WTC11 (cell line): ENCODE results near the gene BPGM. TPM values are rescaled to one million over a fixed set of nuclear protein-coding genes. Genes with fewer than 3 reads are reported as not detected.

Source experiments
- ATAC-seq: fragments of 200-7000 bp; cut with Tn5 transposase; 2 replicates; pipeline ENCODE4 v1.10.0; 2021; ENCODE audit warnings: mild to moderate bottlenecking, moderate library complexity
- CTCF ChIA-PET: fragments of 300-600 bp; sonication (Branson Sonifier 250); formaldehyde crosslinking; loops from one replicate; lab custom pipeline; 2021; ENCODE audit warnings: antibody characterized with exemption; lab: Charles Lee
- POLR2A ChIA-PET: fragments of 350-600 bp; sonication (Branson Sonifier 250); formaldehyde crosslinking; loops from one replicate; lab custom pipeline; 2021; ENCODE audit warnings: antibody characterized with exemption; lab: Charles Lee
- DNase-seq: peaks from one replicate; pipeline ENCODE4 v3.0.0; 2021; ENCODE audit warnings: low spot score
- H3K27ac Mint-ChIP-seq: 2 replicates; pipeline ENCODE4 v1.8.0; 2021; ENCODE audit warnings: mixed read lengths
- H3K27me3 Mint-ChIP-seq: 2 replicates; pipeline ENCODE4 v1.8.0; 2021; ENCODE audit warnings: low read depth, mild to moderate bottlenecking, moderate library complexity, mixed read lengths
- H3K36me3 Mint-ChIP-seq: 2 replicates; pipeline ENCODE4 v1.8.0; 2021; ENCODE audit warnings: mixed read lengths
- H3K4me1 Mint-ChIP-seq: 2 replicates; pipeline ENCODE4 v1.8.0; 2022; ENCODE audit warnings: mixed read lengths
- H3K4me3 Mint-ChIP-seq: 2 replicates; pipeline ENCODE4 v1.8.0; 2021; ENCODE audit warnings: mild to moderate bottlenecking, moderate library complexity, mixed read lengths
- H3K9me3 Mint-ChIP-seq: 2 replicates; pipeline ENCODE4 v1.8.0; 2021; ENCODE audit warnings: mixed read lengths
- EMX1 ChIP-seq: fragments of 250-450 bp; sonication (Bioruptor Pico); IDR thresholded peaks from 2 replicates; pipeline ENCODE4 v1.8.0; 2021; ENCODE audit warnings: mild to moderate bottlenecking
- HMGA2 ChIP-seq: fragments of 250-450 bp; sonication (Bioruptor Pico); IDR thresholded peaks from 2 replicates; pipeline ENCODE4 v1.4.0; 2021; ENCODE audit warnings: mild to moderate bottlenecking, moderate library complexity
- IRF2 ChIP-seq: sonication (generic); formaldehyde crosslinking; IDR thresholded peaks from 2 replicates; pipeline ENCODE4 v1.8.0; 2022; ENCODE audit warnings: low read depth, missing genetic modification reagents, borderline replicate concordance
- JAZF1 ChIP-seq: fragments of 250-450 bp; sonication (Bioruptor Pico); IDR thresholded peaks from 2 replicates; pipeline ENCODE4 v1.9.0; 2021; ENCODE audit warnings: moderate library complexity, mild to moderate bottlenecking, inconsistent platforms
- KAT7 ChIP-seq: sonication (generic); formaldehyde crosslinking; IDR thresholded peaks from 2 replicates; pipeline ENCODE4 v1.8.1; 2023; ENCODE audit warnings: missing genetic modification reagents, mild to moderate bottlenecking, borderline replicate concordance
- NR1H2 ChIP-seq: sonication (generic); formaldehyde crosslinking; IDR thresholded peaks from 2 replicates; pipeline ENCODE4 v1.9.0; 2021; ENCODE audit warnings: mild to moderate bottlenecking, moderate library complexity, missing genetic modification reagents
- PRDM15 ChIP-seq: sonication (generic); formaldehyde crosslinking; IDR thresholded peaks from 2 replicates; pipeline ENCODE4 v1.8.0; 2022; ENCODE audit warnings: missing genetic modification reagents
- SMAD3 ChIP-seq: sonication (generic); formaldehyde crosslinking; IDR thresholded peaks from 2 replicates; pipeline ENCODE4 v1.8.0; 2022; ENCODE audit warnings: missing genetic modification reagents, mild to moderate bottlenecking, borderline replicate concordance
- TEAD1 ChIP-seq: sonication (generic); formaldehyde crosslinking; IDR thresholded peaks from 2 replicates; pipeline ENCODE4 v1.8.0; 2022; ENCODE audit warnings: mild to moderate bottlenecking, missing genetic modification reagents
- ZNF317 ChIP-seq: sonication (generic); formaldehyde crosslinking; IDR thresholded peaks from 2 replicates; pipeline ENCODE4 v1.8.1; 2023; ENCODE audit warnings: low read depth, mild to moderate bottlenecking, moderate library complexity, missing genetic modification reagents, borderline replicate concordance
- total RNA-seq: library from RNA; stranded (reverse); gene quantifications from 3 replicates; pipeline ENCODE4 v1.2.3, GENCODE V29; 2021
- TF ChIP-seq, protein P1 (sequence below): sonication (generic); formaldehyde crosslinking; IDR thresholded peaks from 2 replicates; pipeline ENCODE4 v1.8.0; 2022; ENCODE audit warnings: mild to moderate bottlenecking, missing genetic modification reagents
- TF ChIP-seq, protein P2 (sequence below): sonication (generic); formaldehyde crosslinking; IDR thresholded peaks from 2 replicates; pipeline ENCODE4 v1.8.1; 2022; ENCODE audit warnings: missing genetic modification reagents, borderline replicate concordance
- TF ChIP-seq, protein P3 (sequence below): sonication (generic); formaldehyde crosslinking; IDR thresholded peaks from 2 replicates; pipeline ENCODE4 v1.8.1; 2022; ENCODE audit warnings: low read depth, missing genetic modification reagents, borderline replicate concordance
- TF ChIP-seq, protein P4 (sequence below): sonication (generic); formaldehyde crosslinking; conservative IDR thresholded peaks from 2 replicates; pipeline ENCODE4 v1.8.1; 2022; ENCODE audit warnings: mild to moderate bottlenecking, missing genetic modification reagents
- TF ChIP-seq, protein P5 (sequence below): sonication (generic); formaldehyde crosslinking; IDR thresholded peaks from 2 replicates; pipeline ENCODE4 v1.8.0; 2022; ENCODE audit warnings: mild to moderate bottlenecking, missing genetic modification reagents
- TF ChIP-seq, protein P6 (sequence below): sonication (generic); formaldehyde crosslinking; IDR thresholded peaks from 2 replicates; pipeline ENCODE4 v1.8.1; 2022; ENCODE audit warnings: mild to moderate bottlenecking, missing genetic modification reagents, moderate library complexity, borderline replicate concordance

Gene BPGM
- total RNA-seq, 1 experiment from 2014 or later: 14.6 TPM

GRCh38 chr7:134649226-134649775 is 2.6 kb downstream of the BPGM start:
- DNase-seq (no peak), ATAC-seq (no peak)
- Mint-ChIP-seq H3K9me3 (no peaks in the 10 kb centered on the region), H3K27me3 (no peaks in the 10 kb centered on the region), H3K4me3 (no peak overlapping the region), H3K27ac (no peak overlapping the region), H3K36me3 (no peaks in the 10 kb centered on the region), H3K4me1 (no peaks in the 10 kb centered on the region)
- CTCF ChIA-PET: no interaction called here
- TF ChIP-seq, protein P1, sequence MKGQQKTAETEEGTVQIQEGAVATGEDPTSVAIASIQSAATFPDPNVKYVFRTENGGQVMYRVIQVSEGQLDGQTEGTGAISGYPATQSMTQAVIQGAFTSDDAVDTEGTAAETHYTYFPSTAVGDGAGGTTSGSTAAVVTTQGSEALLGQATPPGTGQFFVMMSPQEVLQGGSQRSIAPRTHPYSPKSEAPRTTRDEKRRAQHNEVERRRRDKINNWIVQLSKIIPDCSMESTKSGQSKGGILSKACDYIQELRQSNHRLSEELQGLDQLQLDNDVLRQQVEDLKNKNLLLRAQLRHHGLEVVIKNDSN (CRISPR knock-in tag): no peak
- TF ChIP-seq, protein P2, sequence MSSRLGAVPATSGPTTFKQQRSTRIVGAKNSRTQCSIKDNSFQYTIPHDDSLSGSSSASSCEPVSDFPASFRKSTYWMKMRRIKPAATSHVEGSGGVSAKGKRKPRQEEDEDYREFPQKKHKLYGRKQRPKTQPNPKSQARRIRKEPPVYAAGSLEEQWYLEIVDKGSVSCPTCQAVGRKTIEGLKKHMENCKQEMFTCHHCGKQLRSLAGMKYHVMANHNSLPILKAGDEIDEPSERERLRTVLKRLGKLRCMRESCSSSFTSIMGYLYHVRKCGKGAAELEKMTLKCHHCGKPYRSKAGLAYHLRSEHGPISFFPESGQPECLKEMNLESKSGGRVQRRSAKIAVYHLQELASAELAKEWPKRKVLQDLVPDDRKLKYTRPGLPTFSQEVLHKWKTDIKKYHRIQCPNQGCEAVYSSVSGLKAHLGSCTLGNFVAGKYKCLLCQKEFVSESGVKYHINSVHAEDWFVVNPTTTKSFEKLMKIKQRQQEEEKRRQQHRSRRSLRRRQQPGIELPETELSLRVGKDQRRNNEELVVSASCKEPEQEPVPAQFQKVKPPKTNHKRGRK (CRISPR knock-in tag): no peak
- TF ChIP-seq ZNF317 (CRISPR knock-in tag): no peak
- TF ChIP-seq, protein P3, sequence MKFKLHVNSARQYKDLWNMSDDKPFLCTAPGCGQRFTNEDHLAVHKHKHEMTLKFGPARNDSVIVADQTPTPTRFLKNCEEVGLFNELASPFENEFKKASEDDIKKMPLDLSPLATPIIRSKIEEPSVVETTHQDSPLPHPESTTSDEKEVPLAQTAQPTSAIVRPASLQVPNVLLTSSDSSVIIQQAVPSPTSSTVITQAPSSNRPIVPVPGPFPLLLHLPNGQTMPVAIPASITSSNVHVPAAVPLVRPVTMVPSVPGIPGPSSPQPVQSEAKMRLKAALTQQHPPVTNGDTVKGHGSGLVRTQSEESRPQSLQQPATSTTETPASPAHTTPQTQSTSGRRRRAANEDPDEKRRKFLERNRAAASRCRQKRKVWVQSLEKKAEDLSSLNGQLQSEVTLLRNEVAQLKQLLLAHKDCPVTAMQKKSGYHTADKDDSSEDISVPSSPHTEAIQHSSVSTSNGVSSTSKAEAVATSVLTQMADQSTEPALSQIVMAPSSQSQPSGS: no peak
- TF ChIP-seq, protein P4, sequence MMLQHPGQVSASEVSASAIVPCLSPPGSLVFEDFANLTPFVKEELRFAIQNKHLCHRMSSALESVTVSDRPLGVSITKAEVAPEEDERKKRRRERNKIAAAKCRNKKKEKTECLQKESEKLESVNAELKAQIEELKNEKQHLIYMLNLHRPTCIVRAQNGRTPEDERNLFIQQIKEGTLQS (CRISPR knock-in tag): no peak
- no peak for TF ChIP-seq TEAD1 (CRISPR knock-in tag)
- no peak for TF ChIP-seq HMGA2 (CRISPR knock-in tag)
- TF ChIP-seq KAT7 (CRISPR knock-in tag): no peak
- POLR2A ChIA-PET: no interaction called here

- H3K4me1 Mint-ChIP-seq: peaks cover 1% of the 10 kb centered on the region
- ATAC-seq (no peak), DNase-seq (no peak)
- TF ChIP-seq NR1H2 (CRISPR knock-in tag) (no peak), JAZF1 (CRISPR knock-in tag) (no peak), IRF2 (CRISPR knock-in tag) (no peak), PRDM15 (no peak), EMX1 (CRISPR knock-in tag) (no peak), SMAD3 (CRISPR knock-in tag) (no peak), KAT7 (CRISPR knock-in tag) (no peak)
- TF ChIP-seq, protein P5, sequence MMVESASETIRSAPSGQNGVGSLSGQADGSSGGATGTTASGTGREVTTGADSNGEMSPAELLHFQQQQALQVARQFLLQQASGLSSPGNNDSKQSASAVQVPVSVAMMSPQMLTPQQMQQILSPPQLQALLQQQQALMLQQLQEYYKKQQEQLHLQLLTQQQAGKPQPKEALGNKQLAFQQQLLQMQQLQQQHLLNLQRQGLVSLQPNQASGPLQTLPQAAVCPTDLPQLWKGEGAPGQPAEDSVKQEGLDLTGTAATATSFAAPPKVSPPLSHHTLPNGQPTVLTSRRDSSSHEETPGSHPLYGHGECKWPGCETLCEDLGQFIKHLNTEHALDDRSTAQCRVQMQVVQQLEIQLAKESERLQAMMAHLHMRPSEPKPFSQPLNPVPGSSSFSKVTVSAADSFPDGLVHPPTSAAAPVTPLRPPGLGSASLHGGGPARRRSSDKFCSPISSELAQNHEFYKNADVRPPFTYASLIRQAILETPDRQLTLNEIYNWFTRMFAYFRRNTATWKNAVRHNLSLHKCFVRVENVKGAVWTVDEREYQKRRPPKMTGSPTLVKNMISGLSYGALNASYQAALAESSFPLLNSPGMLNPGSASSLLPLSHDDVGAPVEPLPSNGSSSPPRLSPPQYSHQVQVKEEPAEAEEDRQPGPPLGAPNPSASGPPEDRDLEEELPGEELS (CRISPR knock-in tag): no peak
- TF ChIP-seq, protein P6, sequence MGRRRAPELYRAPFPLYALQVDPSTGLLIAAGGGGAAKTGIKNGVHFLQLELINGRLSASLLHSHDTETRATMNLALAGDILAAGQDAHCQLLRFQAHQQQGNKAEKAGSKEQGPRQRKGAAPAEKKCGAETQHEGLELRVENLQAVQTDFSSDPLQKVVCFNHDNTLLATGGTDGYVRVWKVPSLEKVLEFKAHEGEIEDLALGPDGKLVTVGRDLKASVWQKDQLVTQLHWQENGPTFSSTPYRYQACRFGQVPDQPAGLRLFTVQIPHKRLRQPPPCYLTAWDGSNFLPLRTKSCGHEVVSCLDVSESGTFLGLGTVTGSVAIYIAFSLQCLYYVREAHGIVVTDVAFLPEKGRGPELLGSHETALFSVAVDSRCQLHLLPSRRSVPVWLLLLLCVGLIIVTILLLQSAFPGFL (CRISPR knock-in tag): no peak
- TF ChIP-seq, all 79 proteins: peak for 0
- ChIA-PET POLR2A (no interaction called here), CTCF (no interaction called here)
- H3K36me3 Mint-ChIP-seq: no peaks in the 10 kb centered on the region
- peaks cover 8% of the 10 kb centered on the region for H3K9me3 Mint-ChIP-seq
- H3K27me3 Mint-ChIP-seq: no peaks in the 10 kb centered on the region
- no peak overlapping the region for H3K4me3 Mint-ChIP-seq
- no peak overlapping the region for H3K27ac Mint-ChIP-seq
Observed at GRCh38 chr7:134651991-134652390, 5.3 kb downstream of the BPGM start.
